ENCODE data around the gene C2orf42.
"Not testable (repeated sequence)": the region's sequence is repeated elsewhere in the genome, so short reads cannot be mapped to it uniquely, and the experiment has no call there.

Gene C2orf42

DNA sequence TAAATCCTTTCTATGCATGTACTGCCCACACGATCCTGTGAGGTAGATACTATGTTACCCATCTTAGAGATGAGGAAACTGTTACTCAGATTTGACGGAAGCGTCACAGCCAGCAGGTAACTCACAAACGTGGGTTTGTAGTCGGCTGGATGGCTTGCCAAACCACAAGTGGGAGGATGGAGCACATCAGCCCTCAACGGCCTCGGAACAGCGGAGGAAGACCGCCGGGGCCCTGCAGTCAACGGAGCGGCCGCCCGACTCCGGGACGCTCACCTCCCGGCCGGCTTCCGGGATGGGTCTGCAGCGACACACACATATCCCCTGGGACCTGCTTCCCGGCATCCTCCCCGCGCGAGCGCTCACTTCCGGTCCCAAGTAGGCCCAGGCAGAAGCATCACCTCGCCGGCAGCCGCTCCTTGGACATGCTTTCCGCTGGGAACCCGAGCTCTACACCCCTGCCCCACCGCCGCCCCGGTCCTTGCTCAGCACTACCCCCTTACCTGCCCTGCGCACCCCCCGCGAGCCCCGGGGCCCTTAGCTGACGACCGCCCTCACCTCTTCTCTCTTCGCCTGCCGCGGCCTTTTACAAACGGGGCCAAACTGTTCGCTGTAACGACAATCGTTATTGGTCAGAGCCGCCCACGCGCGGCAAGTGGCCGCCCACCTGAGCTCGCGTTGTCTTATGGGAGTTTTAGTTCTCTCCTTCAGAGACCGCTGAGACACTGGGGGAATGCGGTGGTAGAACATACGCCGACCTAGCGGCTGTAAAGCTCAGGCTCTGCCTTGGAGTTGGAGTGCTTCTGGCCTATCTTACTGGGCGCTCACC lies at the start of gene C2orf42:
C2orf42 (minus strand) TSS at position 602 of the 826 bp plus-strand sequence. CDS start 9,034 bp downstream, outside the sequence.
- H3K9me3 Mint-ChIP-seq, result no peaks in the 10 kb centered on the region
- H3K27me3 Mint-ChIP-seq (ENCODE audit: low read depth), result peaks cover under 1% of the 10 kb centered on the region
- H3K4me3 Mint-ChIP-seq, result peak within 1 kb of the TSS; percentile 94
- H3K4me1 Mint-ChIP-seq (ENCODE audit: low read depth), result peaks cover 18% of the 10 kb centered on the region
- peak within 1 kb of the TSS; percentile 98 for H3K27ac Mint-ChIP-seq
- peaks cover 6% of the 10 kb centered on the region for H3K36me3 Mint-ChIP-seq (ENCODE audit: low read depth)

DNA sequence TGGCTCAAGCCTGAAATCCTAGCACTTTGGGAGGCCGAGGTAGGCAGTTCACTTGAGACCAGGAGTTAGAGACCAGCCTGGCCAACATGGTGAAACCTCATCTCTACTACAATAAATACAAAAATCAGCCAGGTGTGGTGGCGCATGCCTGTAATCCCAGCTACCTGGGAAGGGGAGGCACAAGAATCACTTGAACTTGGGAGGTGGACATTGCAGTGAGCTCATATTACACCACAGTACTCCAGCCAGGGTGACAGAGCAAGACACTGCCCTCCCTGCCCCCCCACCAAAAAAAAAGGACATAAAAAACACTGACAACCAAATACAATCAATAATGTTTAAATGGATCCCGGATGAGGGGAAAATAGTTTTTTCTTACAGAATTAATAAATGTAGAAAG lies 49.8 kb upstream of the C2orf42 start:
- H3K4me3 Mint-ChIP-seq, result no peak overlapping the region
- no peak overlapping the region for H3K27ac Mint-ChIP-seq
- H3K4me1 Mint-ChIP-seq (ENCODE audit: low read depth), result peaks cover 22% of the 10 kb centered on the region
- H3K36me3 Mint-ChIP-seq (ENCODE audit: low read depth), result peaks cover 13% of the 10 kb centered on the region
- H3K9me3 Mint-ChIP-seq, result no peaks in the 10 kb centered on the region
- no peaks in the 10 kb centered on the region for H3K27me3 Mint-ChIP-seq (ENCODE audit: low read depth)

DNA sequence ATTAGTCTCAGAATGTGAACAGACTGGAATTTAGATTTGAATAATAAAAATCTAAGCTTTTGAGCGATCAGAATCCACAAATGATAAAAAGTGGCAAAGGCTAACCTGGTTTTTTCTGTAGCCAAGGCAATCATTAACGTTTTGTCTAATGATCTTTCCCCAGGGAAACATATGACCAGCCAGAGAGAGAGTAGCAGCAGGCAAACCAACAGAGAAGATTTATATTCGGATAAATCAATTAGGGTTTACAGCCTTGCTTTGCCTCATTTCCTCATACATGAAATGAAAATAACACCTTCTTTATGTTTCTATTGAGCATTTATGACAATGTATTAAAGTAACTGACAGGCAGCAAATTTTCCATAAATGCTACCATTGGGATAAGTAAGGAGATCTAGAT lies 43.1 kb upstream of the C2orf42 start:
- Mint-ChIP-seq H3K27me3 (ENCODE audit: low read depth) (no peaks in the 10 kb centered on the region), H3K4me3 (no peak overlapping the region), H3K27ac (no peak overlapping the region), H3K4me1 (ENCODE audit: low read depth) (no peaks in the 10 kb centered on the region), H3K36me3 (ENCODE audit: low read depth) (peaks cover 27% of the 10 kb centered on the region), H3K9me3 (no peaks in the 10 kb centered on the region)

DNA sequence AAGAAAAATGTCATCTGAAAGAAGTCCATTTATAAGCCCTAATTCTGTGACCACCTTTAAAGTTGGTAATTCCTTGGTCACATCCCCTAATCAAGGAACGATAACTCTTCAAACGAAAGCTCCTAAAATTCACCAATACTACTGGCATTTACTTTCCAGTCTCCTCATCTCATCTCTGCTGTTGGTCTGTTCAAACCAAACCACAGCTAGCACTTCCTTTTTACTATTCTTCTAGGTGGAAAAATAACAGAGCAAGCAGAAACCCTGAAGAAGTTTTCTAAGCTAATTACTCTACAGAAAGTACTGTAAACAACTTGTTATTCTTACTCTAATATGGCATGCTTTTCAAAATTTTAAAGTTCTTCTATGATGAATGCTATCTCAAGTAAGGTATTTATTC lies 36.0 kb upstream of the C2orf42 start:
- Mint-ChIP-seq H3K9me3 (no peaks in the 10 kb centered on the region), H3K36me3 (ENCODE audit: low read depth) (peaks cover 45% of the 10 kb centered on the region), H3K4me3 (no peak overlapping the region), H3K27ac (no peak overlapping the region), H3K27me3 (ENCODE audit: low read depth) (no peaks in the 10 kb centered on the region), H3K4me1 (ENCODE audit: low read depth) (peaks cover 3% of the 10 kb centered on the region)

DNA sequence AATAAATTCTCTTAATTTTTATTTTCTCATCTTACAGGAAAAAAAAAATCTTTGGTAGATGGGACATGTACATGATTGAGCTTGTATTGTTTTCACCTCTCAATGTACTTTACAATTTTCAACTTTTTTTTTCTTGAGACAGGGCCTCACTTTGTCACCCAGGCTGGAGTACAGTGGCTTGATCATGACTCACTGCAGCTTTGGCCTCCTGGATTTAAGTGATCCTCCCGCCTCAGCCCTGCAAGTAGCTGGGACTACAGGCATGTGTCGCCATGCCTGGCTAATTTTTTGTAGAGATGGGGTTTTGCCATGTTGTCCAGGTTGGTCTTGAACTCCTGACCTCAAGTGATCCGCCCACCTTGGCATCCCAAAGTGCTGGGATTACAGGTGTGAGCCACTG lies 32.5 kb upstream of the C2orf42 start:
- H3K4me3 Mint-ChIP-seq; H3K9me3 Mint-ChIP-seq; H3K27ac Mint-ChIP-seq; H3K4me1 Mint-ChIP-seq (ENCODE audit: low read depth); H3K27me3 Mint-ChIP-seq (ENCODE audit: low read depth): not testable (repeated sequence)
- peaks cover 47% of the 10 kb centered on the region for H3K36me3 Mint-ChIP-seq (ENCODE audit: low read depth)

GRCh38 chr2:70214953-70215549 lies 24.2 kb upstream of the C2orf42 start:
- H3K36me3 Mint-ChIP-seq (ENCODE audit: low read depth), result peaks cover 35% of the 10 kb centered on the region
- H3K27ac Mint-ChIP-seq, result no peak overlapping the region
- H3K4me3 Mint-ChIP-seq, result no peak overlapping the region
- H3K4me1 Mint-ChIP-seq (ENCODE audit: low read depth), result peaks cover 17% of the 10 kb centered on the region
- H3K27me3 Mint-ChIP-seq (ENCODE audit: low read depth), result no peaks in the 10 kb centered on the region
- H3K9me3 Mint-ChIP-seq, result no peaks in the 10 kb centered on the region

DNA sequence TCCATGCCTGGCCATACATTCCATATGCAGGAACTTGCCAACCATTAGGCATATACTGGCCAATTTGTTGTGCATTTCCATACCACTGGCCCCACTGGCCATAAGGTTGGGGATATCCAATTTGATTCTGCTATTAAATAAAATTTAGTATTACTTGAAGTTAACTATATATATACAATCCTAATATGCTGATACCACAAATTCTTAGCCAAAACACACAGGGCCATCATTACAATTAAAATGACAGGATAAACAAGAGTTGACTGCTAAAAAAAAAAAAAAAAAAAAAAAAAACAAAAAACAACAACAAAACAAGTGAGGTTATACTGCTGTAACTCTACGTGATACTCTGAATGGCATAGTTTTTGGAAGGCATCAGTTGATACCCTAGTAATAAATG lies 23.5 kb upstream of the C2orf42 start:
- Mint-ChIP-seq H3K27me3 (ENCODE audit: low read depth) (no peaks in the 10 kb centered on the region), H3K9me3 (no peaks in the 10 kb centered on the region), H3K4me3 (no peak overlapping the region), H3K27ac (no peak overlapping the region), H3K36me3 (ENCODE audit: low read depth) (peaks cover 30% of the 10 kb centered on the region), H3K4me1 (ENCODE audit: low read depth) (peaks cover 17% of the 10 kb centered on the region)

DNA sequence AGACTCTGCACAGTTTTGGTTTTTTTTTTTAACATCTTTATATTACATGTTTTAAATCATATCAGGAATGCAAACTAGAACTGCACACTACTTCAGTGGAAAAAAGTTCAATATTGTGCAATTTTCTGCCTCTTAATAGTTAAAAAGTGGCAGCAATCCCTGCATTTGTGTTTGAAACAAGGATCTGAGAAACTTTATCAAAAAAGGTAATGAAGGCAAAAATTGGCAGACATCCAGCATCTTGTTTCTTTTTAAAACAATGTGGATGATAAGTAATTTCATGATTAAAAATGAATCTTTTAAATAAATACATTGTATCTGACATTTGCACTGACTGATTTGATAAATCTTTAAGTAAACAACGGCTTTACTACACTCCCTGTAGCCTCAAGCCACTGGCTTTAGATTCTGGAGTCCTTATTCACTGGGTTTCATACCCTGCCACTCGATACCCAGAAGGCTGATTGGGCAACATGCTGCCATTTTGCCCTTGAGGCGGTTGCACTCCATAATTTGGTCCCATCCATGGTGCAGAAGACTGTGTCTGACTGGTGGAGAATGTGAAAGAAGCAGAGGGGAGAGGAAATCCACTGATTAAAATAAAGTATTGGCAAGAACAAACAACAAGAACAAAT lies 21.6 kb upstream of the C2orf42 start:
- Mint-ChIP-seq H3K27me3 (ENCODE audit: low read depth) (no peaks in the 10 kb centered on the region), H3K9me3 (no peaks in the 10 kb centered on the region), H3K27ac (no peak overlapping the region), H3K4me1 (ENCODE audit: low read depth) (peaks cover 9% of the 10 kb centered on the region), H3K4me3 (no peak overlapping the region), H3K36me3 (ENCODE audit: low read depth) (peaks cover 19% of the 10 kb centered on the region)

GRCh38 chr2:70211595-70211994 lies 20.8 kb upstream of the C2orf42 start:
- Mint-ChIP-seq H3K27ac (no peak overlapping the region), H3K4me3 (no peak overlapping the region), H3K4me1 (ENCODE audit: low read depth) (peaks cover 9% of the 10 kb centered on the region), H3K36me3 (ENCODE audit: low read depth) (peaks cover 16% of the 10 kb centered on the region), H3K9me3 (no peaks in the 10 kb centered on the region), H3K27me3 (ENCODE audit: low read depth) (no peaks in the 10 kb centered on the region)

- peaks cover 3% of the 10 kb centered on the region for H3K36me3 Mint-ChIP-seq (ENCODE audit: low read depth)
- H3K27ac Mint-ChIP-seq, result no peak overlapping the region
- H3K27me3 Mint-ChIP-seq (ENCODE audit: low read depth), result no peaks in the 10 kb centered on the region
- no peak overlapping the region for H3K4me3 Mint-ChIP-seq
- H3K4me1 Mint-ChIP-seq (ENCODE audit: low read depth), result no peaks in the 10 kb centered on the region
- H3K9me3 Mint-ChIP-seq, result no peaks in the 10 kb centered on the region
Observed at GRCh38 chr2:70204452-70204851, 13.6 kb upstream of the C2orf42 start.

DNA sequence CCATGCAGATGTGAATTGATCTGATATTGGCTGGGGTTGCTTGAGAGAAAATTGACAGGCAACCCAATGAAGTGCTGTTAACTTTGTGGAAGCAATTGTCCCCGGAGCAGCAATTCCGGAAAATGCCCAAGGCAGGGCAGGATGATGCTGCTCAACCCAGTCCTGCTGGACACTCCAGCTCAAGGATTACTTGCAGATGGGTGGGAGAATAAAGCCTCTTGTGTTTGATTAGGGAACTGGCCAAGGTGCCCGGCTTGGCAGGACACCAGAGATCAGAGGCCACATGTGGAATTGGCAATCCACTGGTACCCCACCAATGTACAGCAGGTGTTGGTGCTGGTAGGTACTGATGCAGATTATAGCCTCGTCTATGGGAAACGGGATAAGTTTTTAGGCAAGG lies 12.3 kb upstream of the C2orf42 start:
- H3K4me3 Mint-ChIP-seq, result no peak overlapping the region
- no peaks in the 10 kb centered on the region for H3K9me3 Mint-ChIP-seq
- no peak overlapping the region for H3K27ac Mint-ChIP-seq
- H3K36me3 Mint-ChIP-seq (ENCODE audit: low read depth), result peaks cover 3% of the 10 kb centered on the region
- H3K4me1 Mint-ChIP-seq (ENCODE audit: low read depth), result no peaks in the 10 kb centered on the region
- no peaks in the 10 kb centered on the region for H3K27me3 Mint-ChIP-seq (ENCODE audit: low read depth)

DNA sequence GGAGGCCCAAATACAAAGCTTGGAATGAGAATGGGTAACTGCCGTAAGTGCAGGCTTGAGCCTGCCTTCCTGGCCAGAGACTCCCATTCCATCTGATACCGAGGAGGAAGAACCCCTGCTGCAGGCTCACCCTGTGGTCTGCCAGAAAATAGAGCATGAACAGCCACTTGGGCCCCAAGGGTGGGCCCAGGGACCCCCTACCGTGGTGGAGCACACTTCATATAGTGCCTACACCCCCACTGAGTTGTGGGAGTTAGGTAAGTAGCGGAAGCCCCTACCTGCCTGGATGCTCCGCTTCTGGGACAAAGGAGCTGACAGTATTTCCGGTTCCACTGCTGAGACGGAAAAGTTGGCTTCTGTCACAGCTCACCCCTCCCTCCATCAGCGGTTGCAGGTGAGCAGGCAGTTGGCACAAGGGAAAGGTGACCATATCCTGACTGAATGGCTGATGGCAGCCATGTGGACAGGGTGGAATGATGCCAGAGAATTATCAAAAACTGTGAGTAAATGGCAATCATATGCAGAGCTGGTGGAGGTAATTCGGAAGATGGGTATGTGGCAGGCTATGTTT lies 11.5 kb upstream of the C2orf42 start:
- no peaks in the 10 kb centered on the region for H3K4me1 Mint-ChIP-seq (ENCODE audit: low read depth)
- H3K27me3 Mint-ChIP-seq (ENCODE audit: low read depth), result no peaks in the 10 kb centered on the region
- H3K27ac Mint-ChIP-seq, result no peak overlapping the region
- H3K9me3 Mint-ChIP-seq, result no peaks in the 10 kb centered on the region
- H3K36me3 Mint-ChIP-seq (ENCODE audit: low read depth), result peaks cover 3% of the 10 kb centered on the region
- no peak overlapping the region for H3K4me3 Mint-ChIP-seq

GRCh38 chr2:70201831-70202230 lies 11.0 kb upstream of the C2orf42 start:
- H3K36me3 Mint-ChIP-seq (ENCODE audit: low read depth), result peaks cover 3% of the 10 kb centered on the region
- H3K4me3 Mint-ChIP-seq, result no peak overlapping the region
- H3K4me1 Mint-ChIP-seq (ENCODE audit: low read depth), result no peaks in the 10 kb centered on the region
- no peaks in the 10 kb centered on the region for H3K27me3 Mint-ChIP-seq (ENCODE audit: low read depth)
- H3K27ac Mint-ChIP-seq, result no peak overlapping the region
- no peaks in the 10 kb centered on the region for H3K9me3 Mint-ChIP-seq

DNA sequence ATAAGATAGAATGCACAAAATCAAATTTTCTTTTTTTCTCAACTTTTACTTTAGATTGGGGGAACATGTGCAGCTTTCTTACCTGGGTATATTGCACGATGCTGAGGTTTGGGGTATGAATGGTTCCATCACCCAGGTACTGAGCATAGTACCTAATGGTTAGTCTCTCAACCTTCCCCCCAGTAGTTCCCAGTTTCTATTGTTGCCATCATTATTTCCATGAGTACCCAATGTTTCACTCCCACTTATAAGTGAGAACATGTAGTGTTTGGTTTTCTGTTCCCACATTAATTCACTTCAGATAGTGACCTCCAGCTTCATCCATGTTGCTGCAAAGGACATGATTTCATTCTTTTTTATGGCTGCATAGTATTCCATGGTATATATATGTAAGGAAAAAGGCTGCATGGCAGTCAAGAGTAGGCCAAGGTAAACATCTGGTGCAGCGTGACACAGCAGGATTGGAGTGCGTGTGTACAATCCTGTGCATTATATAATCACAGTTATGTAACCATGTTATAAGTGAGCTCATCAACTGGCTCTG lies 10.5 kb upstream of the C2orf42 start:
- Mint-ChIP-seq H3K9me3 (no peaks in the 10 kb centered on the region), H3K4me1 (ENCODE audit: low read depth) (no peaks in the 10 kb centered on the region), H3K4me3 (no peak overlapping the region), H3K27me3 (ENCODE audit: low read depth) (no peaks in the 10 kb centered on the region), H3K27ac (no peak overlapping the region), H3K36me3 (ENCODE audit: low read depth) (peaks cover 3% of the 10 kb centered on the region)

All from T-helper 1 cell treated with Interleukin-12 subunit alpha and Interleukin-12 subunit beta and Interleukin-4 antibody, amounts not matched to agents 30 μg/mL and 1 μg/mL, for 36 hours (primary cell).